CD4-positive, alpha-beta T cell treated with Interleukin-17A for 1 hour (primary cell): ENCODE data around the gene PARP16.

Experiments used
- DNase-seq: peaks from one replicate; pipeline ENCODE4 v3.0.0-alpha.2; 2020

The PARP16 gene, protein sequence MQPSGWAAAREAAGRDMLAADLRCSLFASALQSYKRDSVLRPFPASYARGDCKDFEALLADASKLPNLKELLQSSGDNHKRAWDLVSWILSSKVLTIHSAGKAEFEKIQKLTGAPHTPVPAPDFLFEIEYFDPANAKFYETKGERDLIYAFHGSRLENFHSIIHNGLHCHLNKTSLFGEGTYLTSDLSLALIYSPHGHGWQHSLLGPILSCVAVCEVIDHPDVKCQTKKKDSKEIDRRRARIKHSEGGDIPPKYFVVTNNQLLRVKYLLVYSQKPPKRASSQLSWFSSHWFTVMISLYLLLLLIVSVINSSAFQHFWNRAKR

DNA sequence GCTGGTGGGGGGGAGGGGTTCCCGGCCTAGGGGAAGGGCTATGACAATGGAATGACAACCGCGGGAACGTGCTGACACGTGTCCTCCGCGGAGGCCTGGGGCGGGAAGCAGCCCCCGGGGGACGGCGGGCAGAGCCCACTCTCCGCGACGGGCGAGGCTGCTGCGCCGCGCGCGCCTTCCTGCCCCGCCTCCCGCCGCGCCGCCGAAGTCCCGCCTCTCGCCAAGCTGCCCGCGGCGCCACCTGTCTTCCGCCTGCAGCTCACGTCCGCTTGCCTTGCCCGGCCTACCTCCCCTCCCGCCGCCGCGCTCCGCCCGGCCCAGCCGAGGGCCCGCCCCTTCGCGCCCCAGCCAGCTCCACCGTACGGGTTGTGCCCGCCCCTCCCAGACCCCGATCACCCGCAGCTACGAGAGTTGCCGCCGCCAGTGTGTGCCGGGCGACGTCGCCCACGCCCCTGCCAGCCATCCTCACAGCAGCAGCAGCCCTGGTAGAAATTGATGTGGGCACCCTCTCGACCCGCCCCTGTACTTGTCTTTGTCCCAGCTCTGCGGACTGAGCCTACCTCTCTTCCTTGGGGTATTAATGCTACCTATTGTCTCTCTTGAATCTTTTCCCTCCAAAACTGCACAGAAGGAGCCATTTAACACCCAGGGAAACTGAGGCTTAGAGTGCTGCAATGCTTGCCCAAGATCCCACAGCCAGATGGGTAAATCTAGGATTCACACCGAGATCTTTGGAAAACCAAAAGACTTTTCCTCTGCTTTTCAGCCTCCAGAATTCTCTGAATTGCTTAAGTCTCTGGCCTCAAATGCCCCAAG lies at the start of gene PARP16:
Gene PARP16, minus strand, starts transcription at position 180 of the 816 bp plus-strand sequence. CDS start 457 bp downstream, outside the sequence.
- peak; percentile 95 for DNase-seq

DNA sequence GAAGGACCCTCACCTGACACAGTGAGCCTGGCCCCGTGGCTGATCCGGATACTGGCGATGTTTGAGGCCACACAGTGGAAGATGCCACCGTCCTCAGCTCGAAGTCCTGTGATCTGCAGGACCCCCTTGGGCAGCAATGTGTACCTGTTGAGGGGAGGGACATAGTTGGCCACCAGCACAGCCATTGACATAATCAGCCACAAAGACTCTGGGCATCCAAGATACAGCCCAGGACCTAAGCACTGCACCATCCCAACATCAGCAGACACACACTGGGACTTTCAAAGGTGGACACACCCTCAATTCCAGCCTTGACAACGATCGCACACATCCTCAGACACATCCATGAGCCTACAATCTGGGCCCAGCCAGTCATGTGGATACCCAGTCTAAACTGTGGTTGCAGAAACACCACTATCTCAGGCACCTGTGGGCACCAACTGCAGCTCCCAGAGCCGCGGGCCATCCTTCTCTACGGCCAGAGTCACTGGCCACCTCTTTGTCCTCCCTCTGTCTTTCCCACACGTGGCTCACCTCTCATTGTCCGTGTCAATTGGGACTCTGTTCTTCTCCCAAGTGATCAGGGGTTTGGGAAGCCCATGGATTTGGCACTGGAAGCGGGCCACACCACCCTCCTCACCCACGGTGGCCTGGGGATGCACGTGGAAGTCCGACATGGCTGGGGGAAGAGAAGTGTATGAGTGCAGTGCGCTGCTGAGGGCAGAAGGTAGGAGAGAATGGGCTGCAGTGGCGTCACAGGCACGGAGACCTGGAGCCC lies 48.8 kb upstream of the PARP16 start:
- no peak for DNase-seq

DNA sequence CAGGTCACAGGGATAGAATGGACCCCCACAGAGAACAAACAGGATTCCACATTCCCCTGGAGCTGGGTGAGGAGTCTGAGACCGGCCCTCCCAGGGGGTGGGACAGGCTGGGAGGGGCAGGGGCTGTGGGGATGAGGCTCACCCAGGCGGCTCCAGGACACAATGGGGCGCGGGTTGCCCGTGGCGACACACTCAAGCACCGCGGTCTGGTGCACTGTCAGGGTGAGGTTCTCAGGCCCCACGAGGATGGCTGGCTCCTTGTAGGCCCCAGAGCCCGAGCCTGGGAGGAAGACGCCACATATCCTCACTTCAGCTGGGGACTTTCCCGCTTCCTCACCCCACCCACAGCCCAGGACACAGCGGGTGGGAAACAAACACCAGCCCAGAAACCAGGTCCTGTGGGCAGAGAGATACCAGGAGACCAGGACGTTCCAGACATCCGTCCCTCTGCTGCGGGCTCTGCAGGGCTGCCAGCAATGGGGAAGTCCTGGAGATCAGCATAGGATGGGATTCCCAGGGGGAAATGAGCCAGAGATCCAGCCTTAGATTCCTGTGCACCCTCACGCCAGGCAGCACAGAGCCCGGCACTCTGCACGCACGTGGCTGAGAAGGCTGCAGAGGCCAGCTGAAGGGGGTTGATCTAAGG lies 48.0 kb upstream of the PARP16 start:
- DNase-seq: no peak

DNA sequence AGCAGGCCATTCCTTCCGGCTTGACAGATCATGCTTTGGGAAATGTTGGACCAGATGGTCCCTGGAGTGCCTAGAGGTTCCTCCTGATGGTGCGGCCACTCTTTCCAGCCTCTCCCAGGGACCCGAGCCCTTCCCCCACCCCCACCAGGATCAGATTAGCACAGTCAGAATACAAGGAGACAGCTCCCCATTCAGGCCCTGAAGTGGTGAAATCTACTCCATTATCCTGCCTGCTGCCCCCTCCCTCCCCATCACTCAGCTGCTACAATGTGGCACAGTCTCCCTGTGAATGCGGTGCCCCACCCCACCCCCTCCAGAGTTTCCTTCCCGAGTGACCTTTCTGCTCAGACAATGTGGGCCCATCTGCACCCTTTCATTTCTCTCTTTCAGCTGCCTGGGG lies 47.2 kb upstream of the PARP16 start:
- no peak for DNase-seq

DNA sequence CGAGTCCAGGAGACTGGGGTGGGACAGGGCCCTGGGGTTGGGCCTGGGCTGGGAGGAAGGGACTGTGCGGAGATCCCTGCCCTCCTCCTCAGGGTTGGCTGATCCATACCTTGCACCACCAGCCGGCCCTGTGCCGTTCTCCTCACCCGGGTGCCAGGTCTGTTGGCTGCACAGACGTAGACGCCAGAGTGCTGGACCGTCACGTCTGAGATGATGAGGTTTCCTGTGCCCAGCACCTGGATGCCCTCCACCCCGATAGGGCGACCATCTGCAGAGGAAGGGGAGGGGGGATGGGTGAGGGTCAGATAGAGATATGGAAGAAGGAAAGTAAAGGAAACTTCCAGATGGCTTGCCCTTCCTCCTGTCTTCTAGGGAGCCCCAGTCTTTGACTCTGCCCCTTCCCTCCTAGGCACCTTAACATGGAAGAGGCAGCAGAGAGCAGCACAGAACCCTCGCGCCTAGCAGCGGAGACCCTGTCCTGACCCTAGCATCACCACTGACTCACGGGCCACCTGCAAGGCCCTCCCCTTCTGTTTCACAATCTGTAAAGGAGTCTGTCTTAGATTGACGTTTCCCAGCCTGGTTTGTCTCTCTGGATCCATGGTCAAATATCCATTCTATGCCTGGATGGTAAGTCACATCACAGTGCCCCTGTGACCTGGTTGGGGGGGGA lies 46.6 kb upstream of the PARP16 start:
- no peak for DNase-seq

DNA sequence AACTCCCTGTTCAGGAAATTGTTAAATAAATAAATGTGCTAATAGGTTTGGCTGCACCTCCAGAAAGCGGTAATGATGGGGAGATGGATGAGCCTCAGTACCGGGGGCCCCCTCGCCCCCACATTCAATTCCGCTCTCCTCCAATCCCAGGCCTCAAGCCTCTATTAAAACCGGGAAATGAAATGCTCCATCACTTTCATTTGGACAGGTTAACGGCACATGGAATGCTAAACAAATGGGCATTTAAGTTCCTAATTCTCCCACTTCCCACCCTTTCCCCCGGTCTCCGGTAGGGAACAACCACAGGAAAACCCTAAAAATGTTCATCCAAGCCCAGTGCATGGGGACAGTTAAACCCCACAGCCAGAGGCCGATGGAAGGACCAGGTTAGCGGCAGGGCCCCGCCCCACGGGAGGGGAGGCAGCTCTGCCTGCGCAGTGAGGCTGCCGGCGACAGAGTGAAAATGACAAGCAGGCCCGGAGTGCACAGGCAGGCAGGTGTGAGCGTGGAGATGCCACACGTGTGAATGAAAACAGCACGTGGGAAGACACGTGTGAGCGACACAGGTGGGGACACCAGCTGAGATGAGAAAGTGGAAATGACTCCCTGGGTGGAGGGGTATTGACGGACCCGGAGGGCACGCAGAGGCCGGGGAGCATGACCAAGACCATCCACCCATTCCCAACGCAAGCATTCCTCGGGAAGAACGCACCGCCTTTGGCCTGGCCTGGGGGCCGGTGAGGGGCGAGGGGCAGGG lies 45.9 kb upstream of the PARP16 start:
- DNase-seq: no peak

DNA sequence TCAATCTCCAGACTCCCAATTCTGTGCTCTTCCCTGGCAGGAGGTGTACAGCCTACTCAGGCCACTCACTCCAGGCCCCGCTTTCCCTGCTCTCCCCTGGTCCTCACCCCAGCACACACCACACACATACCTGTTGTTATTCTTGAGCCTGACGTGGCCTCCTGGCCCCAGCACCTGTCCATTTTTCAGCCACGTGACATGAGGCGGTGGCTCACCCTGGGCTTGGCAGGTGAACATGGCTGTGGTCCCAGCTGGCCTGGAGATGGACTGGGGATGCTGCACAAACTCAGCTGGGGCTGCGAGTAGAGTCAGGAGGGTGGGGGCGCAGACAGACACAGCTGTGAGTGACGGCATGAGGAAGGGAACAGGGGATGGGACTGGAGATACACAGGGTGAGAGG lies 45.1 kb upstream of the PARP16 start:
- DNase-seq: no peak

DNA sequence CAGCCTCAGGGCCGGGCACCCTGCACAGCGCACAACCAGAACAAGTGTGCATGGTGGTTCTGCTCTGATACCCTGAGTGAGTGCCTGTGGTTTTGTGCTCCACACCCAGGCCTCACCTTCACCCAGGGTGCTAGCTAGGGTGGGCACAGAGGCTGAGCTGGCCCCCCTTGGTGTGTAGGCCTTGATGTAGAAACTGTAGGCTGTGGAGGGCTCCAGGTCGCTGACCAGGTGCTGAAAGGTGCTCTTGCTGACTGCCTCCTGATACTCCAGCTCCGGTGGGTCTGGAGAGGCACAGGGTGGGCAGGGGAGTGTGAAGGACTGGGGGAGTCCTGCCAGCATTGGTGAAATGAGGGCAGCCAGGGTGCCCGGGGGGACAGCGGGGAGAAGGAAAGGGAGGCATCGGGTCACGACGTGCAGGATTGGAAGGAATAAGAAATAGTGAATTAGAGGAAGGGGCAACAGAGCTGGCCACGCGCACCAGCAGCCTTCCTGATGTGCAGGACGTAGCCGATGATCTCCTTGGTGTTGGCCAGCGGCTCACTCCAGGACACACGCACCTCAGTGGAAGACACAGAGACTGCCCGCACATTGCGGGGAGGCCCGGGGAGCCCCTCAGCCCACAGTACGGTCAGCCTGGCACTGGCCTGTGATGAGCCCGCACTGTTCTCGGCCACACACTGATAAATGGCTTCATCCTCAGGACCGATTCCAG lies 44.4 kb upstream of the PARP16 start:
- DNase-seq: no peak

DNA sequence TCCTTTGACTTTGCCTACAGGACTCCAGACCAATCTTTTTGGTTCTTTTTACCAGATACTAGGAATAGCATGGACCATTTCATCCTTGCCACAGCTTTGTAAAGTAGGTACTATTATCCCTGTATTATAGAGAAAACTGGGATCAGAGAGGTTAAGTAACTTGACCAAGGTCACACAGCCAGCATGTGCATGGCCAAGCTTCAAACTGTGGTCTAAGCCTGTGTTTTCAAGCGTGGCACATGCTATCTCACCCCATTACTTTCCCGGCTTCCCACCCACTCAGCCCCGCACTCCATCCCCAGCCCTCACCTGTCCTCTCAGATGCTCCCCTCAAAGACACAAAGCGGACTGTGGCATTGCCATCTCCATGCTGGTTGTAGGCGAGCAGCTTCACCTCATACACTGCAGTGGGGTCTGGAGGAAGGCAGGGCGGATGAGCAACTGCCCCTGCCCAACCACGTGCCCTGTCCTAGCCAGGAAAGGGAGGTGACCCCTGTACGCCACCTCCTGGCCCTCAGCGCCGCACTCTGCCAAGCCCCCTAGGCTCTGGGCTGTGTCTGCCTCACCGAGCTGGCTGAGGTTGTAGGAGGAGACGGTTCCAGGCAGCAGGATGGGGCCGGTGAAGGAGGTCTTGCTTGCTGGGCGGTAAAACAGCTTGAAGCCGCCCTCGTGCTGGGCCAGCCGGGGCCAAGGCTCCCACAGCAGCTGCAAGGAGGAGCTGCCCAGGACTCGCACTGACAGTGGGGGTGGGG lies 43.5 kb upstream of the PARP16 start:
- DNase-seq: no peak

DNA sequence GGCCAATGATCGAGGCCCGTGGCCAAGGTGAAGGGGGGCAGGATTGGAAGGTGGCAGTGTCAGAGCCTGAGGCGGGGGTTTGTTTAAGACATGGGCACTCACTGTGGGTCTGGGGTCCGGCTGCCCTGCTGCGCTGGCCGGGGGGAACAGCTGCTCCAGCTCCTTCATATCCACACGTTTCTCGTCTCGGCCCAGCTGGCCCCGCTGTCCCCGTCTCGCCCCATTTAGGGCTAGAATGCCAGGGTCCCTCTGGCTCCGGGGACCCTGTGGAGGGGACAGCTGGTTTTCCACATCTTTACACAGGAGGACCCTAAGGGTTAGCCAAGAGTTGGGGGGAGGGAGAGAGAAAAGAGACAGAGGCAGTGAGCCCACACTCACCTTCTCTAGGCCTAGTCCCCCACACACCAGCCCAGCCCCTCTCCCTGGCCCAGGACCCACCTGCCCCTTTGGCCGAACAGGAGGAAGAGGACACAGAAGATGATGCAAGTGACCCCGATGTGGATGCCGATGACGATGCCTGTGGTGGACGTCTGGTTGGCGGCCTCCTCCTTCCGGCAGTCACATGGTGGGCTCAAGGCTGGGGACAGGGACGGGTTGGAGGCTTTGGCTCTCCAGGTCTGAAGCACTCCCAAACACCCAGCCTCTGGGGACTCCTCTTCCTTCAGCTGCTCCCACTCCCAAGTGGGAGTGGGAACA lies 42.8 kb upstream of the PARP16 start:
- DNase-seq: no peak

DNA sequence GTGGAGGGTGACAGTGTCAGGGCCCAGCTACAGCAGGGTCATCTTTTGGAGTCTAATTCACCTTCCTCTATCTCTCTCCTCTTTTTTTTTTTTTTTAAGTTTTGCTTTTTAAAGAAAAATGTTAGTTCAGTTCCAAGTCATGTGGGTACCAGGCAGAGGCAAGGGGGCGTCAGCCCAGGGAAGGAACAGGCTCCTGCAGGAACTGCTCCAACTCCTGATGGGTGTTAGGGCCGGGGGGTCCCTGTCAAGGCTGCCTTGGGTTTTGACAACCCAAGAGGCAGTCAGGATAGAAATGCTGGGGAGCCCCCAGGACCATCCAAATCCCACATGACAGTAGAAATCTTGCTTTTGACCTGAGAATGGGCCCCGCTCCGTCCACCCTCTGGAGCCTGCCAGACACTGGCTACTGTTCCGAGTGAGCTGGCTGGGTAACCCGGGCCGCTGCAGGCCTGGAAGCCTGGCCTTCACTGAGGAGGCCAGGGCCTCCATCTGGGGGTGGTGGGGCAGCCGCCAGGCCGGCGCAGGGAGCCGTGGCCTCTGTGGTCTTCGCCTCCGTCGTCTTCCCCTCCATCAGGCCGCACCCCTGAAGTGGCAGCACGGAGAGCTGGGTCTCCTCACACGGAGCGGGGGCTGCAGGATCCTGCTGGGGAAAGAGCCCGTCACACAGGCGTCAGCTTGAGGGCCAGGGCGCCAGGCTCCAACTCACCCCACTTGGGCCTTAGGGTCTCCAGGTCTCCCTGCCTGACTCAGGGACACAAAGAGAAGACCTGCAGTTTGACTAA lies 42.0 kb upstream of the PARP16 start:
- DNase-seq: no peak

DNA sequence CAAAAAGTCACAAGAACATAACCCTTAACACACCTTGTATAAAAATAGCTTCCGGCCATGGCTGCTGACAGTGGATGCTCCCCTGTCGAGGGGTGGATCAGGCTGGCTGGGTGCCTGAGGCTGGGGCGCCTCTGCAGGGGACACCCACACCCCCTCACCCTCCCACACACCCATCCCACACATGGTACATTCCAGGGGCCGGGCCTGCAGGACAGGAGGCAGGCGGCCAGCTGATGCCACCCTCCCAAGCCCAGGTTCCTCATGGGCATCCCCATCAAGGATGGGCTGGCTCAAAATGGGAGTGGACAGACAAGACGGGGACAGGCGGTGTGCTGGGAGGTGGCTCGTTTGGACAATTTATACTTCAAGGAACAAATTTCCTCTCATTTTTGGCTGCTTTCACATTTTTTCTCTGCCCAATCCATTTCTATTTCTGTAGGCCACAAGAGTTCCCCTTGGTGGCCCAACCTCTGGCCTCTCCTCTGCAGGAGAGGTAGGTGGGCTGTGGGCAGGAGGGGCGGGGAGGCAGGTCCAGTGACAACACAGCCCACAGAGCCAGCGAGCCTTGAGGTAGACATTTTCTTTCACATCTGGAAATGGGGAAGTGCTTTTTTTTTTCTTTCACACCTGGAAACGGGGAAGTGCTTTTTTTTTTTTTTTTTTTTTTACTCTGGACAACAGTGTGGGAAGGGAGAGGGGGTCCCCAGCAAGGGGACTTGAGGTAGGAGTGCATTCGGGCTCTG lies 41.1 kb upstream of the PARP16 start:
- no peak for DNase-seq

DNA sequence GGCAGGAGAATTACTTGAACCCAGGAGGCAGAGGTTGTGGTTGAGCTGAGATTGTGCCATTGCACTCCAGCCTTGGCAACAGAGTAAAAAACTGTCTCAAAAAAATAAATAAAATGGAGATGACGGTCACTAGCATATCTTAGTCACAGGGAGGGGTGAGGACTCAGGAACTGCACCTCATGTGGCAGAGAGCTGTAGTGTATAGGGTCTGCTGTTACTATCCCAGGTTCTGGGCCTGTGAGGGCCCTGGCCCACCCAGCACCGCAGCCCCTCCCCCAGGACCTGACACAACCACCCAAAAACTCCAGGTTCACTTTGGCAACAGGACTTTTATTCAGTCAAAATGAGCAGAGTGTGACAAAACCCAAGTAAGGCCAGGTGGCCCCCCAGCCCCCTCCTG lies 40.1 kb upstream of the PARP16 start:
- no peak for DNase-seq

DNA sequence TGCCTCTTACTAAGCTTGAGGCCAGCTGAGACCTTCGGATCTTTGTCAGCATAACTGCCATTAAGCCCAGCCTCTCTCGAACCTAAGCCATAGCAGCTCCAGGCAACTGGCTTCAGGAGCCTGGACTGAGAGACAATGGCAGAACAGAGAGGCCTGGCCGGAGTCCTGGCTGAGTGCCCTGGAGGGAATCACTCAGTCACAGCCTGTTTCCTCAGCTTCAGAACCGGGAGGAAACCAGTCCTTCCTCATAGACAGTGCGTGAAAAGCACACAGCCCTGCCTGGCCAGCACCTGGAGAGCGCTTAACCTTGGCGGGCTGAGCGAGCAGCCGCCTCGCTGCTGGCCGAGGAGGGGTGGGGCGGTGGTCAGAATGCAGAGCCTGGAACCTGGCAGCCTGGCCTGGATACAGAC lies 39.4 kb upstream of the PARP16 start:
- no peak for DNase-seq

DNA sequence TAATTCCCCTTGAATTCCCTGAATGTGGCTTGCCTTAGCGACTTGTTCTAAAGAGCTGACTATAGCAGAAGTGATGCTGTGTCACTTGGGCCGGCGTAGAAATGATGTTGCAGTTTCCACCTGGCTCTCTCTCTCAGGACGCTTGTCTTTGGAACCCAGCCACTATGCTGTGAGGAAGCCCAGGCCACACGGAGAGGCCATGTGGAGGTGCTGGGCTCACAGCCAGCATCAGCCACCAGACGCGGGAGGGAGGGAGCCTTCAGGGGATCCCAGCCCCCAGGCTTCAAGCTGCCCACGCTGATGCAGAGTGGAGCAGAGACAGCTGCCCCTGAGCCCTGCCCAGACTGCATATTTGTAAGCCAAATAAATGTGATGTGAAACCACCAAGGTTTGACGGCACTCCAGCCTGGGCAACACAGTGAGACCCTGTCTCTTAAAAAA lies 36.4 kb upstream of the PARP16 start:
- no peak for DNase-seq

DNA sequence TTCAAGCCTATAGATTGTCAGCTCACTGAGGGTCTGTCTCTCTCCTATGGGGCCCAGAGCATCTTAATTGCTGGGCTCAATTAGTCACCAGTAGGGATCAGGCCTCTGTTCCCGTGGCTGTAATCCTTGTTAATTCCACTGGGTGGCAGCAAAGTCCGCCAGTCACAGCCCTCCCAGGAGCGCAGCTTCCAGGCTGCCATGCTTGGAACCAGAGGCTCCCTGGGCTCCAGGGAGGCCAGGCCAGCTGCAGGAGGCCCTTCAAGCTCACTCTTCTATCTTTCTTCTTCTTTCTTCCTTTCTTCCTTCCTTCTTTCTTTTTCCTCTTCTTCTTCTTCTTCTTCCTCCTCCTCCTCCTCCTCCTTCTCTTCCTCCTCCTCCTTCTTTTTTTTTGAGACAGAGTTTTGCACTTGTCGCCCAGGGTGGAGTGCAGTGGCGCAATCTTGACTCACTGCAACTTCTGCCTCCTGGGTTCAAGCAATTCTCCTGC lies 32.2 kb upstream of the PARP16 start:
- peak; percentile 86 for DNase-seq

DNA sequence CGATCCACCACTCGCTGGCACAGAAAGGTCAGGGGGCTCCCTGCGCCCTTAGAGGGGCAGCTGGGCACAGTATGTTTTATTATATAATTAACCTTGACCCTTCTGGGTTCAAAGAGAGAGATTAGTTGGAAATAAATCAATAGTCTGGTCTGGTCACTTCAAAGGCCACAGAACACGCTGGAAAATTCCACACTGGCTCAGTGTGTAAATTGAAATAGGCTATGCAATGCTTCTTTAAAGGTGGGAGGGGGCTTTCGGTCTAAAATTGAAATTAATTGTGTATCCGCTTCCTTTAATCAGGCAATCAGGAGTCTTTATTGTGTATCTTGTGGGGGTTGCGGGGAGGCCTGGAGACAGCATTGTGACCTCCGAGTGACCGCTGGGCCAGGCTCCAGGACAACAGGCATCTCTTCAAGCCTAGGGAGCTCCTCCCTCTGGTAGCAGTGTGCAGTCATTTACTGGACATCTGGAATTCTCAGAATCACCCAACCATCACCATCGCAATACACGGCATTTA lies 25.8 kb upstream of the PARP16 start:
- no peak for DNase-seq

DNA sequence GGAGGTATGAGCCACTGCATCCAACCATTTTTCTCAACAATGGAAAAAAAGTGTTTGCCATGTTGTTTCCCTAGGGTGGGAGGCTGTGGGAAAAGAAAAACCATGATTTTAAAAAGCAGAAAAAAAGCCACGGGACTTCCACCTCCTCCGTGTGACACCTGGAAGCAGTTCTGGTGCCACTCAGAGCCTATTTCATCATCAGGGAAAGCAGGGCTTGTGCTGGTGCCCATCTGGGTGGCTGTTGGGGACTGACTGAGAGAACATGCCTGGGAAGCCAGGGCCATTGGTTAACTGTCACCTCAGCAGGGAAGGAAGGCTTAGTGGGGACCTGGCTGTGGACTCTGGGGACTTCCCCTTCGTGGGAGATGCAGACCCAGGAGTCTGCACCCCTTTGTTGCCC lies 25.1 kb upstream of the PARP16 start:
- DNase-seq: no peak
